Mucosa of stomach (tissue), 1 donor: ENCODE data around the gene WIPF2.
"Not testable (repeated sequence)": the region's sequence is repeated elsewhere in the genome, so short reads cannot be mapped to it uniquely, and the experiment has no call there.

Experiments used
- H3K27me3 ChIP-seq: one replicate; pipeline ENCODE4 v1.7.0; 2013; ENCODE audit warnings: mild to moderate bottlenecking, low read length; ENCODE audit not compliant: control insufficient read depth, insufficient read depth
- H3K36me3 ChIP-seq: one replicate; pipeline ENCODE4 v1.7.0; 2013; ENCODE audit warnings: low read length; ENCODE audit not compliant: control insufficient read depth, insufficient read depth
- H3K4me1 ChIP-seq: one replicate; pipeline ENCODE4 v1.7.0; 2013; ENCODE audit warnings: mild to moderate bottlenecking, low read length; ENCODE audit not compliant: control insufficient read depth, insufficient read depth
- H3K4me3 ChIP-seq: one replicate; pipeline ENCODE4 v1.7.0; 2013; ENCODE audit warnings: low read length
- H3K9ac ChIP-seq: one replicate; pipeline ENCODE4 v1.7.0; 2013; ENCODE audit warnings: mild to moderate bottlenecking, low read length, moderate library complexity
- H3K9me3 ChIP-seq: one replicate; pipeline ENCODE4 v1.7.0; 2013; ENCODE audit warnings: mild to moderate bottlenecking, low read length, moderate library complexity; ENCODE audit not compliant: control insufficient read depth
- donor health status: Pancreatic carcinoma.

WIPF2 gene

DNA sequence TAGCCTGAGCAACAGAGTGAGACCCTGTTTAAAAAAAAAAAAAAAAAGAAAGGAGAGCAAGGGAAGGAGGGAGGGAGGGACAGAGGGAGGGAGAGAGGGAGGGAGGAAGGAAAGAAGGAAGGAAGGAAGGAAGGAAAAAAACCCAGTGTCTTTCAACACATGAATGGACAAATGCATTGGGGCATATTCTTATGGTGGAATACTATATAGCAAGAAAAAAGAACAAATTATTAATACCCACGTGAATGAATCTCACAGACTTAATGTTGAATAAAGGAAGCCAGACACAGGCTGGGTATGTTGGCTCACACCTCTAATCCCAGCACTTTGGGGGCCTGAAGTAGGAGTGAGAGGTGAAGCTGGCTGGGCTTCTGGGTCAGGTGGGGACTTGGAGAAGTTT, 21.6 kb upstream of the WIPF2 start:
- no peaks in the 10 kb centered on the region for H3K9me3 ChIP-seq
- H3K4me1 ChIP-seq: peaks cover 17% of the 10 kb centered on the region
- H3K9ac ChIP-seq: no peak overlapping the region
- no peaks in the 10 kb centered on the region for H3K27me3 ChIP-seq
- H3K36me3 ChIP-seq: peaks cover 8% of the 10 kb centered on the region
- H3K4me3 ChIP-seq: no peak overlapping the region

DNA sequence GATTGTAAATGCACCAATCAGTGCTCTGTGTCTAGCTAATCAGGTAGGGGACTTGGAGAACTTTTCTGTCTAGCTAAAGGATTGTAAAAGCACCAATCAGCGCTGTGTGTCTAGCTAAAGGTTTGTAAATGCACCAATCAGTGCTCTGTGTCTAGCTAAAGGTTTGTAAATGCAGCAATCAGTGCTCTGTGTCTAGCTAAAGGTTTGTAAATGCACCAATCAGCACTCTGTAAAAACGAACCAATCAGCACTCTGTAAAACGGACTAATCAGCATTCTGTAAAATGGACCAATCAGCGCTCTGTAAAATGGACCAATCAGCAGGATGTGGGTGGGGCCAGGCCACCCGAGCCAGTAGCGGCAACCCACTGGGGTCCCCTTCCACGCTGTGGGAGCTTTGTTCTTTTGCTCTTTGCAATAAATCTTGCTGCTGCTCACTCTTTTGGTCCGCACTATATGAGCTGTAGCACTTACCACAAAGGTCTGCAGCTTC, 21.1 kb upstream of the WIPF2 start:
- H3K36me3 ChIP-seq: not testable (repeated sequence)

DNA sequence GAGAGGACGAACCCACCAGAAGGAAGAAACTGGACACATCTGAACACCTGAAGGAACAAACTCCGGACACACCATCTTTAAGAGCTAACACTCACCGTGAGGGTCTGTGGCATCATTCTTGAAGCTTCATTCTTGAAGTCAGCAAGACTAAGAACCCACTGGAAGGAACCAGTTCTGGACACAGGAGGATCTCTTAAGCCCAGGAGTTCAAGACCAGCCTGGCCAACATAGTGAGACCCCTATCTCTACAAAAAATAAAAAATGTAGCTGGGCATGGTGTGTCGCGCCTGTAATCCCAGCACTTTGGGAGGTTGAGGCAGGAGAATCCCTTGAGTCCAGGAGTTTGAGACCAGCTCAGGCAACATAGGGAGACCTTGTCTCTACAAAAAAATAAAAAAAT, 20.5 kb upstream of the WIPF2 start:
- no peak overlapping the region for H3K9ac ChIP-seq
- no peaks in the 10 kb centered on the region for H3K36me3 ChIP-seq
- H3K4me1 ChIP-seq: peaks cover 17% of the 10 kb centered on the region
- H3K4me3 ChIP-seq: no peak overlapping the region
- H3K27me3 ChIP-seq: no peaks in the 10 kb centered on the region
- H3K9me3 ChIP-seq: no peaks in the 10 kb centered on the region

More for the DNA sequence above, 21.1 kb upstream of the WIPF2 start:
- H3K4me1 ChIP-seq: peaks cover 17% of the 10 kb centered on the region
- not testable (repeated sequence) for H3K9me3 ChIP-seq, H3K27me3 ChIP-seq, H3K9ac ChIP-seq, H3K4me3 ChIP-seq

DNA sequence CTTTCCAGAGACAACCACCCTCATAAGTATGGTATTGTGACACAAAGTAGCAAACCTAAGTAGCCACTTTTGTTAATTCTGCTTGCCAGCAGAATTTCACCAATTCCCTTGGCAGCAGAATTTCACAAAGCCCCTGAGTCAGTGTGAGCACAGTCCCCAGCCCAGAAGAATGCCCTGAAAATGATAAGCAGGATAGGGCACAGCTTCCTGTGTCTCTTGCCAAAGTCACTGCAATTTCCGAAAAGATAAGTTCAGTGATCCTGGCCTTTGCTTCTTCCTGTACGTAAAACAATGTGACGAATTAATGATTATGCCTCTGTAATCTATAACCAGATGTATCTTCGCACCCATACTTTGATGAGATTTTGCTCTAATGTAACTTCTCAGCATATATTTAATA, 16.0 kb upstream of the WIPF2 start:
- H3K4me1 ChIP-seq: no peaks in the 10 kb centered on the region
- H3K4me3 ChIP-seq: no peak overlapping the region
- H3K27me3 ChIP-seq: no peaks in the 10 kb centered on the region
- H3K9me3 ChIP-seq: no peaks in the 10 kb centered on the region
- H3K9ac ChIP-seq: no peak overlapping the region
- no peaks in the 10 kb centered on the region for H3K36me3 ChIP-seq

DNA sequence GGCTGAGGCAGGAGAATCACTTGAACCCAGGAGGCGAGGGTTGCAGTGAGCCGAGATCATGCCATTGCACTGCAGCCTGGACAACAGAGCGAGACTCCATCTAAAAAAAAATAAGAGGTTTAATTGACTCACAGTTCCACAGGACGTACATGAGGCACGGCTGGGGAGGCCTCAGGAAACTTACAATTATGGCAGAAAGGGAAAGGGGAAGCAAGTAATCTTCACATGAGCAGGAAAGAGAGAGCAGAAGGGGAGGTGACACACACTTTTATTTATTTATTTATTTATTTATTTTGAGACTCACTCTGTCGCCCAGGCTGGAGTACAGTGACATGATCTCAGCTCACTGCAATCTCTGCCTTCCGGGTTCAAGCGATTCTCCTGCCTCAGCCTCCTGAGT, 12.9 kb upstream of the WIPF2 start:
- H3K9ac ChIP-seq, H3K27me3 ChIP-seq, H3K4me1 ChIP-seq, H3K4me3 ChIP-seq, H3K9me3 ChIP-seq, H3K36me3 ChIP-seq: not testable (repeated sequence)

DNA sequence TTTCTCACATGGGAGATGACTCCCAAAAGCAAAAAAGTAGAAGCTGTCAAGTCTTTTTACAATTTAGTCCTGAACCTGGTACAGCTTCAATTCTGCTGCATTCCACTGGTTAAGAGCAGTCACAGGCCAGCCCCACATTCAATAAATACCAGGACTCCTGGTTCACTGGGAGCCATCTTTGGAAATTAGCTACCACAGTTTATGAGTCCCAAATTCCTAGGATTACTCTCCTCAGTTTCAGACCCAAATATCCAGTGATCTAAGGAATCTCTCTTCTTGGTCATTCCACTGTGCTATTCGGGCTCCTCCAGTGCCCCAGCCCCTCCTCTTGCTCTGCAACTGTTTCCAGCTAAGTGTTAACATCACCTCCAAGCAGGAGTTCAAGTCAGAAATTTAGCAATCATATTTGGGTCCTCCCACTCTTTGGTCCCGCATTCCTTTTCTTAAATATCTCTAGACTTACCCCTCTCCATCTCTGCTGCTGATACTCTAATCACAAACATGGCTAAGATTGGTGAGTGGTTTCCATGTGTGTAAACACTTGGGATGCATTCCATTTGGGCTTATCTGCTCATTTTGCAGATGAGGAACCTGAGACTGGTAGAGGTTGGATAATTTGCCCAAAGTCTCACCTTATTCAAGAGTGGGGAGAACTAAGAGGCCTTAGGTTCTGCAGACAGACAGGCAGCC, 9.6 kb upstream of the WIPF2 start:
- Histone ChIP-seq H3K4me1 (no peaks in the 10 kb centered on the region), H3K4me3 (no peak overlapping the region), H3K27me3 (no peaks in the 10 kb centered on the region), H3K9ac (no peak overlapping the region), H3K36me3 (no peaks in the 10 kb centered on the region), H3K9me3 (no peaks in the 10 kb centered on the region)

DNA sequence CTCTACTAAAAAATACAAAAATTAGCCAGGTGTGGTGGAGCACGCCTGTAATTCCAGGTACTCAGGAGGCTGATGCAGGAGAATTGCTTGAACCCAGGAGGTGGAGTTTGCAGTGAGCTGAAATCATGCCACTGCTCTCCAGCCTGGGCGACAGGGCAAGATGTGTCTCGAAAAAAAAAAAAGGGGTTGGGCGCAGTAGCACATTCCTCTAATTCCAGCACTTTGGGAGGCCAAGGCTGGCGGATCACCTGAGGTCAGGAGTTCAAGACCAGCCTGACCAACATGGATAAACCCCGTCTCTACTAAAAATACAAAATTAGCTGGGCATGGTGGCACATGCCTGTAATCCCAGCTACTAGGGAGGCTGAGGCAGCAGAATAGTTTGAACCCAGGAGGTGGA, 5.2 kb upstream of the WIPF2 start:
- not testable (repeated sequence) for H3K9ac ChIP-seq, H3K4me3 ChIP-seq, H3K27me3 ChIP-seq, H3K36me3 ChIP-seq, H3K9me3 ChIP-seq, H3K4me1 ChIP-seq

DNA sequence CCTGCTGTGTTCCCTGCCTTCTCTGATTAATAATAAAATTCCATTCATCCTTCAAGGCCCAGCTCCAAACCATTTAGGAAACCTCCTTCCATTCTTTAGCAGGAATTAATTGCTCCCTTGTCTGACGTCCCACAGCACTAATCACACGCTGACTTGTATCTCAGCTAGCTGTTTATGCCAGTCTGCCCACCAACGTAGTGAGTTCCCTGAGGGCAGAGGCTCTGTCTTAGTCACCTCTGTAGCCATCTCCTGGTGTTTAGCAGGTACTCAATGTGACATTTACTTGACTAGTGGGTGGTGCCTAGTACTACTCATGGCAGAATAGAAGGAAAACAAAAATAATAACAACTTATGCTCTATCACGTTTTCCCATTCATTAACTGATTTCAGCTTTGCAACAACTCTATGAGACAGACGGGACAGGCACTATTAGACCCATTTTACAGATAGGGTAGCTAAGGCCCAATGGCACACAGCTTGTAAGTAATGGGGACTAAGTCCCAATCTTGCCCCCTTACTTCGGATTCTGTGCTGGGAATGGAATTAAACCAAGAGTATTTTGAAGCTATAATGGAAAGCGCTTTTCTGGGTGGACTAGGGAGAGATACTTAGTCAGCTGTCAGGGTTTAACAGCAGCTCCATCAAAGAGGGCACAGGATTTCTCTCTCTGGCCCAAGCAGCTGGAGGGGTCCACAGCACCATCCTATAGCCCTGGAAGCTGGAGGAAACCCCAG, 931 bp upstream of the WIPF2 start:
- H3K4me1 ChIP-seq: peaks cover 22% of the 10 kb centered on the region
- no peaks in the 10 kb centered on the region for H3K36me3 ChIP-seq
- H3K4me3 ChIP-seq: peak overlapping the region; percentile 78
- no peaks in the 10 kb centered on the region for H3K27me3 ChIP-seq
- no peaks in the 10 kb centered on the region for H3K9me3 ChIP-seq
- H3K9ac ChIP-seq: peak overlapping the region; percentile 84

DNA sequence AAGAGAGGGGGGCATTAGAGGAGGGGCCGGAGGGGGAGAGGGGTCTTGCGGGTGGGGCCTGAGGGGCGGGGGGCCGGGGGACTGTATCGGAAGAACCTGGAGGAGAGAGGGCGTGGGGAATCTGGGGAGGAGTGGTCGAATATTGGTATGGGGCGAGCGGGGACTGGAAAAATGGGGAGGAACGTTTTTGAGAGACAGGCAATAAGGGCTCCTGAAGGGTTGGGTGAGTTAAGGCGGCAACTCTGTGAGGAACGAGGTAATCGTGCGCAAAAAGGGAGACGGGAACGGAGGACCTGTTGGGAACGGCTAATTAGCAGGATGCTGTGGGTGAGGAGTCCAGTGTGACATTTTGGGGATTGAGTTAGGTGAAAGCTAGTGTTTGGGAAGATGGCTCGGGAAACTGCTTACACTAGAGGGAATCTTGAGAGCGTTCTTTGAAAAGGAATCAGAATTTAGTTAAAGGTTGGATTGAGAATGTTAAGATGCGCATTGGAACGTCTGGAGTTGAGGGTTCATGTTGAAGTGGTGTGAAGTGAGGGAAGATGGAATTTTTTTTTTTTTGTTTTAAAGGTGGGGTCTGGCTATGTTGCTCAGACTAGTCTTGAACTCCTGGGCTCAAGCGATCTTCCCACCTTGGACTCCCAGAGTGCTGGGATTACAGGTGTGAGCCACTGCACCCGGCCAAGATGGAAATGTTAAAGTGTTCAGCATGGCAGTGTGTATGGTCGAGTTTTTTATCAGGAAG, 662 bp downstream of the WIPF2 start:
- H3K9me3 ChIP-seq: no peaks in the 10 kb centered on the region
- no peaks in the 10 kb centered on the region for H3K27me3 ChIP-seq
- peaks cover 35% of the 10 kb centered on the region for H3K4me1 ChIP-seq
- no peaks in the 10 kb centered on the region for H3K36me3 ChIP-seq
- peak overlapping the region; percentile 77 for H3K4me3 ChIP-seq
- peak overlapping the region; percentile 84 for H3K9ac ChIP-seq

DNA sequence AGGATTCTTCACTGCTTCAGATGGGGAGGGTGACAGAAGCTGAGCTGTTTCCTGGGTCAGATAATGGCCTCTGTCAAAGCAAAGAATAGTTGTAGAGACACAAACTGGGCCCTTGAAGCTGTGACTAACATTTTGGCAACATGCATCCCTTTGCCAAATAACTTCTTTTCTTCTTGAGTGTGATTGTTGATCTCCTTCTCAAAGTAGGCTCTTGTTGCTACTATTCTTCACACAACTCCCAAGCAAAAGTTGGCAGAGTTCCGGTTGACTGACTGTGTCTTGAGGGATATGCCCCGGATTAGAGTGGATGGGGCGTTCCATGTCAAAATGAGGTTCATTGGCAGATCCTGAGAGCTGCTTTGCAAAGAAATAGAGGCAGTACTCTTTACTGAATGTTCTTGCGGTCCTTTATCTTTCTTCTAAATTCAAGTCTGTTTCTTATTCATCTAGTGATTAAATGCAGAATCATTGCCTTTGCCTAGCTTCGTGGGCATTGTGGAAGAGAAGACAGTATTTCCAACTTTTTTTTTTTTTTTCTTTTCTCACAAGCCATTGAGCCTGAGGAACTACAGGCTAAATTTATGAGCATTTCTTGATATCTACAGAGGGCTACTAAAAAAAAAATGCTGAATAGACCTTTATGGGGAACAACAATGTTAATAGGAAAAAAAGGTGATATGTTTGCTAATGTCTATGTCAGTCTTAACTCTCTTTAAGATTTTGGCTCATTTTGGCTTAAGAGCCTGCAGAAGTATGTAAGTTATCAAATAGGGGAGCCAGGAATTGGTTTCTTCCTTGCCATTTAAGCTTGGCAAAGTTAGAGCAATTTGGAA, 5.8 kb downstream of the WIPF2 start:
- Histone ChIP-seq H3K9ac (no peak overlapping the region), H3K36me3 (no peaks in the 10 kb centered on the region), H3K4me1 (peaks cover 32% of the 10 kb centered on the region), H3K4me3 (no peak overlapping the region), H3K27me3 (no peaks in the 10 kb centered on the region), H3K9me3 (no peaks in the 10 kb centered on the region)

DNA sequence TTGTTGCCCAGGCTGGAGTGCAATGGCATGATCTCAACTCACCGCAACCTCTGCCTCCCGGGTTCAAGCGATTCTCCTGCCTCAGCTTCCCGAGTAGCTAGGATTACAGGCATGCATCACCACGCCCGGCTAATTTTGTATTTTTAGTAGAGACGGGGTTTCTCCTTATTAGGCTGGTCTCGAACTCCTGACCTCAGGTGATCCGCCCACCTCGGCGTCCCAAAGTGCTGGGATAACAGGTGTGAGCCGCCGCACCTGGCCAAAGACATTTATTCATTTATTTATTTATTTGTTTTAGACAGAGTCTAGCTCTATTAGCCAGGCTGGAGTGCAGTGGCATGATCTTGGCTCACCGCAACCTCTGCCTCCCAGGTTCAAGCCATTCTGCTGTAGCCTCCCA, 10.0 kb downstream of the WIPF2 start:
- H3K9me3 ChIP-seq, H3K9ac ChIP-seq, H3K4me3 ChIP-seq, H3K27me3 ChIP-seq, H3K36me3 ChIP-seq: not testable (repeated sequence)
- peaks cover 17% of the 10 kb centered on the region for H3K4me1 ChIP-seq
